ENCODE measurements around the gene FNDC5. TPM values are rescaled to one million over a fixed set of nuclear protein-coding genes. Genes with fewer than 3 reads are reported as not detected.

The FNDC5 gene
- total and polyA plus RNA-seq, 4 donors = 0.43 to 10.5 (median 2.0) TPM

GRCh38 chr1:32898958-32899357, 28.2 kb upstream of the FNDC5 start (continued):
- TF ChIP-seq YY1 (IDR thresholded peaks at IDR 0.05) = no peak
- no peak for TF ChIP-seq FOXA1 (IDR thresholded peaks at IDR 0.05)

GRCh38 chr1:32898056-32898455, 27.3 kb upstream of the FNDC5 start:
- 95% methylated on average over 9 of the region's 9 CpGs for WGBS
- H3K27ac ChIP-seq (ENCODE audit: low read depth in 1 of 2, low read length in 2 of 2) = no peak overlapping the region
- no peaks in the 10 kb centered on the region for H3K36me3 ChIP-seq (ENCODE audit: control insufficient read depth in 4 of 4, insufficient read depth in 3 of 4, low read depth in 1 of 4, low read length in 3 of 4)
- no peaks in the 10 kb centered on the region for H3K9me3 ChIP-seq (ENCODE audit: control insufficient read depth in 4 of 4, low read length in 3 of 4)
- H3K4me3 ChIP-seq (ENCODE audit: low read depth in 1 of 3, low read length in 3 of 3) = no peak overlapping the region
- no peaks in the 10 kb centered on the region for H3K27me3 ChIP-seq (ENCODE audit: control insufficient read depth in 4 of 4, insufficient read depth in 4 of 4, low read length in 3 of 4)
- no peak for DNase-seq (ENCODE audit: low spot score)
- no peak overlapping the region for H3K9ac ChIP-seq (ENCODE audit: low read depth in 1 of 2, low read length in 2 of 2)
- no peak for TF ChIP-seq NR2F2 (IDR thresholded peaks at IDR 0.05)
- no peak for TF ChIP-seq REST (IDR thresholded peaks at IDR 0.05)
- no peak for TF ChIP-seq EGR1 (IDR thresholded peaks at IDR 0.05; ENCODE audit: low read depth in 2 of 2)
- no peak for TF ChIP-seq YY1 (IDR thresholded peaks at IDR 0.05)
- TF ChIP-seq FOXA1 (IDR thresholded peaks at IDR 0.05) = no peak
- no peak for TF ChIP-seq RXRA (IDR thresholded peaks at IDR 0.05)
- no peak for TF ChIP-seq JUND (IDR thresholded peaks at IDR 0.05)
- TF ChIP-seq GABPA (IDR thresholded peaks at IDR 0.05 in 1 of 2, conservative IDR thresholded peaks at IDR 0.05 in 1 of 2) = no peak
- TF ChIP-seq SP1 (IDR thresholded peaks at IDR 0.05) = no peak
- TF ChIP-seq ATF3 (IDR thresholded peaks at IDR 0.05) = no peak
- no peak for TF ChIP-seq FOXA2 (IDR thresholded peaks at IDR 0.05)
- H3K4me1 ChIP-seq (ENCODE audit: control insufficient read depth in 4 of 4, insufficient read depth in 4 of 4, low read length in 3 of 4) = peaks cover 2 to 22% (median 7%) of the 10 kb centered on the region in 4 donors

GRCh38 chr1:32897082-32898049, 26.7 kb upstream of the FNDC5 start:
- H3K27me3 ChIP-seq (ENCODE audit: control insufficient read depth in 4 of 4, insufficient read depth in 4 of 4, low read length in 3 of 4) = no peaks in the 10 kb centered on the region
- no peak for TF ChIP-seq REST (IDR thresholded peaks at IDR 0.05)
- H3K4me3 ChIP-seq (ENCODE audit: low read depth in 1 of 3, low read length in 3 of 3) = no peak overlapping the region
- no peak for DNase-seq (ENCODE audit: low spot score)
- H3K4me1 ChIP-seq (ENCODE audit: control insufficient read depth in 4 of 4, insufficient read depth in 4 of 4, low read length in 3 of 4) = peaks cover 3 to 22% (median 10%) of the 10 kb centered on the region in 4 donors
- H3K36me3 ChIP-seq (ENCODE audit: control insufficient read depth in 4 of 4, insufficient read depth in 3 of 4, low read depth in 1 of 4, low read length in 3 of 4) = no peaks in the 10 kb centered on the region
- no peaks in the 10 kb centered on the region for H3K9me3 ChIP-seq (ENCODE audit: control insufficient read depth in 4 of 4, low read length in 3 of 4)
- H3K27ac ChIP-seq (ENCODE audit: low read depth in 1 of 2, low read length in 2 of 2) = no peak overlapping the region
- H3K9ac ChIP-seq (ENCODE audit: low read depth in 1 of 2, low read length in 2 of 2) = no peak overlapping the region
- 89% methylated on average over 11 of the region's 11 CpGs for WGBS
